Bone marrow (tissue), 2 donors: ENCODE measurements around the gene TGFB1.
A peak's percentile ranks its signal among the peaks of the same experiment; 100 is the strongest.
"Not testable (repeated sequence)": the region's sequence is repeated elsewhere in the genome, so short reads cannot be mapped to it uniquely, and the experiment has no call there.

ENCODE experiments used
- DNase-seq, 2 donors: peaks; one replicate each; lab custom pipeline; 2025; lab: John Stamatoyannopoulos, UW

Gene TGFB1

GRCh38 chr19:41353466-41354342 is at the start of gene TGFB1:
Gene TGFB1, minus strand, starts transcription at chr19:41353922. Its CDS starts 878 bp downstream, at chr19:41353044.
- peak; percentile 72 to 86 for DNase-seq

DNA sequence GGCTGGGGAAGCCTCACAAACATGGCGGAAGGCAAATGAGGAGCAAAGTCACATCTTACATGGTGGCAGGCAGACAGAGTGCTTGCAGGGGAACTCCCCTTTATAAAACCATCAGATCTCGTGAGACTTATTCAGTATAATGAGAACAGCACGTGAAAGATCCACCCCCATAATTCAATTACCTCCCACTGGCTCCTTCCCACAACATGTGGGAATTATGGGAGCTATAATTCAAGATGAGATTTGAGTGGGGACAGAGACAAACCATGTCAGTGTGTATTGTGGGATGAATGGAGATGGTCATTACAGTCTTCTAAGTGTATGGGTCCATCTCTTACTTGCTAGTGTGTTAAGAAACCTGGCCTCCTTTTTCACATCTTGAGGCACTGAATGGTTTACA is 48.3 kb upstream of the TGFB1 start:
- no peak for DNase-seq

DNA sequence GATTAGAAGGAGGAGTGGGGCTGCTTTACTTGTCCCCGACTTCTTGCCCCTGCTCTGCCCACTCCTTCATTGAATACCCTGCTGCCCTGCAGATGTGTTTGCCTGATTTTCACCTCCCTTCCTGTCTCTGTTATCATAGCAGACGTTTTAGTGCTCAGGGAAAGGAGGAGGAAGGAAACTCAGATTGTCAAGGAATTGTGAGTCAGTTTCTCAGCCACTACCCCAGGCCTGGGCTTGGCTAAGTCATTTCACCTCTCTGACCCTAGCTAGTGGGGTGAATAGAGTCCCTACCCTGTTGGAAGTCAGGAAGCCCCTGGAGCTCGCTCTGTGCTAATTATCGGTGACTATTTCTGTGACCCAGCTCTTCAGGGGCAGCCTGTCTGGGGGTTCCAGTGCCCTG is 47.8 kb upstream of the TGFB1 start:
- DNase-seq: no peak

- DNase-seq: no peak
Measured at GRCh38 chr19:41399525-41399924, 45.8 kb upstream of the TGFB1 start.

GRCh38 chr19:41399091-41399490 is 45.4 kb upstream of the TGFB1 start:
- no peak for DNase-seq

DNA sequence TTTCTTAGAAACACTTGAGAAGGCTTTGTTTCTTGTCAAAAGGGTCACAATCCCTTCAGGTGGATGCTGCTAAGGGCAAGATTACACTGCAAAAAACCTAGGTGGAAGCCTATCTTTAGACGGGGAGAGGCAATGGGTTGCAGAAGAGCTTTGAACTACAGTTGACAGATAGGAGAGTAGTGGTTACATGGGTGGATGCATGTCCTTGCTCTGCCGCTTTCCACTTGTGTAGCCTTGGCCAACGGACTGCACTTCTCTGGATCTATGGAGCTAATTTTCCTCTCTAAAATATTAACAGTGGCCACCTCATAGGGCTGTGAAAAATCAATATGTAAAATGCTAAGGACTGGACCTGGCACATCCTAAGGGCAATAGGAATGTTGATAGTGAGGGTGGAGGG is 44.9 kb upstream of the TGFB1 start:
- no peak for DNase-seq

- no peak for DNase-seq
Measured at GRCh38 chr19:41398050-41398418, 44.3 kb upstream of the TGFB1 start.

GRCh38 chr19:41397086-41398049 is 43.6 kb upstream of the TGFB1 start, which contains the start of the genes BCKDHA and EXOSC5:
Gene BCKDHA, plus strand, starts transcription at chr19:41397818. Its CDS starts 10 bp downstream, at chr19:41397828.
Gene EXOSC5, minus strand, starts transcription at chr19:41397359. Its CDS starts 31 bp downstream, at chr19:41397328.
- peak; percentile 89 to 99 for DNase-seq

GRCh38 chr19:41395355-41395754 is 41.6 kb upstream of the TGFB1 start:
- DNase-seq: no peak

DNA sequence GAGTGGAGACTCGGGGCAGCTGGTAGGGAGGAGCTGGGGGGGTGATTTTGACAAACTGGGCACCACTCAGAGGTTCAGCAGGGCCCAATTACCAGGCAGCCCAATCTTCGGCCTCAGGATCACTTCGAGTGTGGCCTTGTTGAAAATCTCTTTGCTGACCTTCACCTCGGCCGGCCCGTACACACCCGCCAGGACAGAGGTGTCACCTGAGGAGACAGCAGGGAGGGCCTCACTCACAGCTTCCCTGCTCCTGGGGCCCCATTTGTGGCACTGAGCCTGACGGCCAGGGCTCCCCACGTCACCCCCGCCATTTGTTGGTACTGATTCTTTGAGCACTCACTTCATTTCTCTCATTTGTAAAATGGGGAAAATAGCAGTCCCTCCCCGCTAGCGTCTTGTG is 39.1 kb upstream of the TGFB1 start:
- no peak for DNase-seq

DNA sequence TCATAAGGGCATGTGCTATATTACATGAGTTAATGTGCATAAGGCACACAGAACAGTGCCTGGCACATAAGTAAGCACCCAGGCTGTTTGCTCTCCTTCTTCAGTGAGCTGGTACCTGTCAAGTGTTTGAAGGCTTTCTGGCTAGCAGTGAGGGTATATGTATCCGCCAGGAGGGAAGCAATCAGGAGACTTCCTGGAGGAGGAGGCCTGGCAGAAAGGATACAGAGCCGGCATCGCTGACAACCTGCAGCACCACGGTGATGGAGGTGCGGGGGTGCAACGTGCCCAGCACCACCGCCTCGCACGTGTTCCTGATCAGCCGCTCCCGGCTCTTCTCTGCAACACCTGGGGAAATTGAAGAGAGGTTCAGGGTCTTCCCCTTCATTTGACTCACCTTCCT is 37.9 kb upstream of the TGFB1 start:
- DNase-seq: no peak

- DNase-seq: no peak
Measured at GRCh38 chr19:41386442-41386841, 32.7 kb upstream of the TGFB1 start.

DNA sequence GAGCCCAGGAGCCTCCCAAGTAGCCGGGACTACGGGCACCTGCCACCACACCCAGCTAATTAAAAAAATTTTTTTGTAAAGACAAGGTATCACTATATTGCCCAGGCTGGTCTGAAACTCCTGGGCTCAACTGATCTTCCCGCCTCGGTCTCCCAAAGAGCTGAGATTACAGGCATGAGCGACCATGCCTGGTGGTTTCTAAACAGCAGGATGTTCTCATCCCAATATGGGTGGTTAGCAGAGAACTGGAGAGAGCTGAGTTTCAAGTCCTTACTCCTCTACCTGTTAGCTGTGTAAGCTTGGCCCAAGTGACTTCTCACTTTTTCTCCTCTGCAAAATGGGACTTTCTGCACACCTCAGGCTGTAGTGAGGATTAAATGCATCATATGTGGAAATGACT is 30.6 kb upstream of the TGFB1 start:
- no peak for DNase-seq

GRCh38 chr19:41381536-41381935 is 27.8 kb upstream of the TGFB1 start:
- not testable (repeated sequence) for DNase-seq

DNA sequence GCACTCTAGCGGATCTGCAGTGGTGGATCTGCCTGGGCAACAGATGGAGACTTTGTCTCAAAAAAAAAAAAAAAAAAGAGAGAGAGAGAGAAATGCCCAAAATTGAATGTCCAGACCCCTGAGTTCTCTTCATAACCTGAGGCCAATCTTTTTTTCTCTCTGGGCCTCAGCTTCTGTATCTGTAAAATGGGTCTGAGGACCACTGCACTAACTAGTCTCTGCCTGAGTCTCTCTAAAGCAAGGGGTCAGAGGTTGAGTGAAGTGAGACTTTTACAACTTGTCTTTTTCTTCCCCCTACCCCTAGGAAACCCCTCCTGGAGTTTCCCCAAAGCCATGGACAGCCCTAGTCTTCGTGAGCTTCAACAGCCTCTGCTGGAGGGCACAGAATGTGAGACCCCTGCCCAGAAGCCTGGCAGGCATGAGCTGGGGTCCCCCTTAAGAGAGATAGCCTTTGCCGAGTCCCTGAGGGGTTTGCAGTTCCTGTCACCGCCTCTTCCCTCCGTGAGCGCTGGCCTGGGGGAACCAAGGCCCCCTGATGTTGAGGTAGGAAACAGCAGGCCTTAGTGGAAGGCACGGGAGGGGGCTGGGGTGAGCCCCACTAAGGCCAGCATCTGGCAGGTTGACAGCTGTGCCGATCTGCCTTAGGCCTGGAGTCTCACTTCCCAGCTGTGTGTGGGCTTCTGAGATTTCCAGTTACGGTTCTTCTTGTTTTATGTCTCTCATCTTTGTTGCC is 24.4 kb upstream of the TGFB1 start:
- DNase-seq: peak in 1 of 2 donors; percentile 69

GRCh38 chr19:41376998-41377365 is 23.3 kb upstream of the TGFB1 start:
- no peak for DNase-seq

GRCh38 chr19:41376241-41376997 is 22.7 kb upstream of the TGFB1 start, which contains the start of gene TMEM91:
Gene TMEM91, plus strand, starts transcription at chr19:41376533. Its CDS starts 1,777 bp downstream, at chr19:41378310.
- peak in 1 of 2 donors; percentile 8 for DNase-seq

GRCh38 chr19:41373993-41374392 is 20.3 kb upstream of the TGFB1 start:
- no peak for DNase-seq

- DNase-seq: no peak
Measured at GRCh38 chr19:41372501-41372900, 18.8 kb upstream of the TGFB1 start.

- no peak for DNase-seq
Measured at GRCh38 chr19:41371541-41371940, 17.8 kb upstream of the TGFB1 start.

DNA sequence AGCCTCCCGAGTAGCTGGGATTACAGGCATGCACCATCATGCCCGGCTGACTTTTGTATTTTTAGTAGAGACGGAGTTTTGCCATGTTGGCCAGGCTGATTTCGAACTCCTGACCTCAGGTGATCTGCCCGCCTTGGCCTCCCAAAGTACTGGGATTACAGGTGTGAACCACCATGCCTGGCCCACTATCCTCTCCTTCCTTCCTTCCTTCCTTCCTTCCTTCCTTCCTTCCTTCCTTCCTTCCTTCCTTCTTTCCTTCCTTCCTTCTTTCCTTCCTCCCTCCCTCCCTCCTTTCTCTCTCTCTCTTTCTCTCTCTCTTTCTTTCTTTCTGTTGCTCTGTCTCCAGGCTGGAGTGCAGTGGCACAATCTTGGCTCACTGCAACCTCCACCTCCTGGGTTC is 17.4 kb upstream of the TGFB1 start:
- DNase-seq: not testable (repeated sequence)
